ENCODE data around the gene LRPAP1.

The LRPAP1 gene

GRCh38 chr4:3498901-3499510 is 33.2 kb downstream of the LRPAP1 start:
- no peak for DNase-seq

GRCh38 chr4:3498407-3498806 is 33.8 kb downstream of the LRPAP1 start:
- no peak for DNase-seq

GRCh38 chr4:3497523-3498389 is 34.5 kb downstream of the LRPAP1 start:
- DNase-seq: no peak

- DNase-seq: no peak
Observed at GRCh38 chr4:3497095-3497494, 35.1 kb downstream of the LRPAP1 start.

- DNase-seq: no peak
Observed at GRCh38 chr4:3496021-3496420, 36.2 kb downstream of the LRPAP1 start.

GRCh38 chr4:3495204-3495975 is 36.8 kb downstream of the LRPAP1 start:
- DNase-seq: no peak

GRCh38 chr4:3494462-3494871 is 37.8 kb downstream of the LRPAP1 start:
- DNase-seq: no peak

GRCh38 chr4:3493720-3494461 is 38.3 kb downstream of the LRPAP1 start:
- no peak for DNase-seq

GRCh38 chr4:3492741-3493719 is 39.2 kb downstream of the LRPAP1 start:
- no peak for DNase-seq

- no peak for DNase-seq
Observed at GRCh38 chr4:3491681-3492405, 40.4 kb downstream of the LRPAP1 start.

- DNase-seq: no peak
Observed at GRCh38 chr4:3489451-3489962, 42.7 kb downstream of the LRPAP1 start.

GRCh38 chr4:3488820-3489219 is 43.4 kb downstream of the LRPAP1 start:
- DNase-seq: no peak

GRCh38 chr4:3487861-3488260 is 44.4 kb downstream of the LRPAP1 start:
- DNase-seq: no peak

GRCh38 chr4:3486541-3487540 is 45.4 kb downstream of the LRPAP1 start:
- DNase-seq: no peak

GRCh38 chr4:3485886-3486540 is 46.2 kb downstream of the LRPAP1 start:
- no peak for DNase-seq

GRCh38 chr4:3485011-3485791 is 47.0 kb downstream of the LRPAP1 start:
- no peak for DNase-seq

GRCh38 chr4:3484057-3484973 is 47.9 kb downstream of the LRPAP1 start:
- no peak for DNase-seq
